DMS114 treated with DMSO at 0.1 percent for 48 hours (cell line): ENCODE results near the gene GIMD1.
"Not testable (repeated sequence)": the region's sequence is repeated elsewhere in the genome, so short reads cannot be mapped to it uniquely, and the experiment has no call there.

Experiments
- DNase-seq: peaks from one replicate; lab custom pipeline; 2025; ENCODE audit not compliant: unreplicated experiment; lab: John Stamatoyannopoulos, UW

GIMD1 gene

DNA sequence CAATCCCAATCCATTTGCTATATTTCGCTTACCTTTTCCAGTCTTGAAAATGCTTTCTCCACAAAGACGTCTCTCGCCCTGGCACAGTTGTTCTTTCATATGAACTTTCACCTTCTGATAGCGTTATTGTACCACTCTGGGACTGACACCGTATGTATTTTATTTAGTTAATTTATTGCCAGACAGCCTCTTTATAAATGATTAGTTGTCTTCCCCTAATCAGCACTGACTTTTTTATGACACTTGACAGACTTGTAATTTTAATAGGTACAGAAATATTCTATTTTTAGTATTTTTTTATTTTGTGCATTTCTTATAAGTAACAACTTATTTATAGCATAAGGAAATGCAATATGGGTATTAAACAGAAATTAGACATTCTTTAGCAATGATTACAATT is at the start of gene GIMD1:
TSS of gene GIMD1 (minus strand) at position 101 of the 400 bp plus-strand sequence. CDS start 1,343 bp downstream, outside the sequence.
- no peak for DNase-seq

- DNase-seq, result no peak
These were observed 45.8 kb upstream of the GIMD1 start for GRCh38 chr4:106414366-106414765.

DNA sequence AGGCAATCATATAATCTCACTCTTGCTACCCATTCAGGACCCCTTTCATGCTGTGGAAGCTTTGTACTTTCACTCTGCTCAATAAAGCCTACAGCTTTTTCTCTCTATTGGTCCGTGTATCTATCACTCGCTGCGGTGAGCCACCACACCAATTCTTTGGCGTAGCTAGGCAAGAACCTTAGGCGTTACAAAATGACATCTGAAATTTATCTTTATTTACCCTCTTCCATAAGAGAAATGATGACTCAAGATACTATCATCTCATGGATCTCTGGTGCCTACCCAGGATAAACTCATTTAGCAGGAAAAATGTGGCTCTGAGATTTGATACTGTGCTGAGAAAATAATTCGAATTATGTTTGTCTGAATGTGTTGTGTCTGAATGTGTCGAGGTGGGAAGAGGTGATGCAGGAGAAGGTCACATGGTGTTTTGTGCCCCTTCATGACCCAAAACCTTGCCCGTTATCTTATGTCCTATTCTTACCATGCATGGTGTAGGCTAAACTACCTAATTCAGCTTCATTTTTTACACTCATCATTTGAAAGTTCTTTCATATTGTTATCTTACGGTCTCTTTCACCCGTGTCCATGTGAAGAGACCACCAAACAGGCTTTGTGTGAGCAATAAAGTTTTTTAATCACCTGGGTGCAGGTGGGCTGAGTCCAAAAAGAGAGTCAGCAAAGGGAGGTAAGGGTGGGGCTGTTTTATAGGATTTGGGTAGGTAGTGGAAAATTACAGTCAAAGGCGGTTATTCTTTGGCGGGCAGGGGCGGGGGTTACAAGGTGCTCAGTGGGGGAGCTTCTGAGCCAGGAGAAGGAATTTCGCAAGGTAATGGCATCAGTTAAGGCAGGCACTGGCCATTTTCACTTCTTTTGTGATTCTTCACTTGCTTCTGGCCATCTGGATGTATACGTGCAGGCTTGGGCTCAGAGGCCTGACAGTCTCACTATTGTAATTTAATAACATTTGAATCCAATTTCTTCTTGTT is 41.6 kb upstream of the GIMD1 start:
- DNase-seq, result no peak

DNA sequence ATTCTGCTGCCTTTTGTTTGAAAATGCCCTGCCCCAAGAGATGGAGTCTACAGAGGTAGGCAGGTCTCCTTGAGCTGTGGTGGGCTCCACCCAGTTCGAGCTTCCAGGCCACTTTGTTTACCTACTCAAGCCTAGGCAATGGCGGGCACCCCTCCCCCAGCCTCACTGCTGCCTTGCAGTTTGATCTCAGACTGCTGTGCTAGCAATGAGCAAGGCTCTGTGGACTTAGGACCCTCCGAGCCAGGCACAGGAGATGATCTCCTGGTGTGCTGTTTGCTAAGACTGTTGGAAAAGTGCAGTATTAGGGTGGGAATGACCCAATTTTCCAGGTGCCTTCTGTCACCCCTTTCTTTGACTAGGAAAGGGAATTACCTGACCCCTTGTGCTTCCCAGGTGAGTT is 39.4 kb upstream of the GIMD1 start:
- not testable (repeated sequence) for DNase-seq

DNA sequence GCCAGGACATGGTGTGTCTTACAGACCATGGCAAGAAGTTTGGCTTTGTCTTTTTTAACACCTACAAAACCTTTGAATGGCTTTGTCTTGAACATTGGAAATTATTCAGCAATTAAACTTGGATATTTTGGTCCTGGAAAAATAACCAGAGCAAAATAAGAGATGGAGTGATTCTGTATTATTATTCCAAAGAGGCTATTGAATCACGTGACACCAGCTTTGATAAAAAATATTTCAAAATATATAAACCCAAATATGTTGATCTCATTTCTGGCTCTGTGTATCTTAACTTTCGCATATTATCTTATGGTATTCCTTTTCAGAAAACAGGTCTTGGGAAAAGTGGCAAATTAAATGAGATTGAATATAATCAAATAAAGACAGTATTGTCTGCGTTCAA is 32.6 kb upstream of the GIMD1 start:
- no peak for DNase-seq

GRCh38 chr4:106398898-106399297 is 30.3 kb upstream of the GIMD1 start:
- DNase-seq, result not testable (repeated sequence)

DNA sequence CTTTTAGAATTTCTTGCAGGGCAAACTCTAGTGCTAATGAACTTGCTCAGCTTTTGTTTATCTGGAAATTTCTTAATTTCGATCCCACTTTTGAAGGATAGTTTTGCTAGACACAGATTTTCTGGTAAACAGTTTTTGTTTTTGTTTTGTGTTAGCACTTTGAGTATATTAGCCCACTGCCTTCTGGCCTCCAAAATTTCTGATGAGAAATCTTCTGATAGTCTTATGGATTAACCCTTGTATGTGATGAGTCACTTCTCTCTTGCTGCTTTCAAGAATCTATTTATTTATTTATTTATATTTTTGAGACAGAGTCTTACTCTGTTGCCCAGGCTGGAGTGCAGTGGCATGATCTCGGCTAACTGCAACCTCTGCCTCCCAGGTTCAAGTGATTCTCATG is 27.0 kb upstream of the GIMD1 start:
- DNase-seq, result no peak

GRCh38 chr4:106385853-106386393 is 17.3 kb upstream of the GIMD1 start:
- DNase-seq, result no peak

DNA sequence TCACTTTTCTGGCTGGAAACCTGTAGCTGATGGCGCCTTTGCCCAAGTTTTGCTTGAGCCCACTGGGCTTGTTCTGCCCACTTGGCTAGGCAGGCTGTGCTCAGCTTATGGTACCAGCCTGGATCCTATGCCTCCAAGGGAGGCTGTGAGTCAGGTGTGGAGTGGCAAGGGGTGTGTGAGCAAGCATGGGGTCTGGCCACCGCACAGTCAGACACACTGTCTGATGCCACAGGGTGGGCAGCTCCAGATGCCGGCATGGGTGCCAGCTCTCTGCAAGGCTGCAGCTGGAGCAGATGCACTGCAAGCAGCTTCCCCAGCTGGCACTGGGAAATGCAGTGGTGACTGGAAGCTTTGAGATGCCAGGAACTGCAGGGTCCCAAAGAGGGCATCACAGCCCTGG is 16.3 kb upstream of the GIMD1 start:
- DNase-seq, result no peak

DNA sequence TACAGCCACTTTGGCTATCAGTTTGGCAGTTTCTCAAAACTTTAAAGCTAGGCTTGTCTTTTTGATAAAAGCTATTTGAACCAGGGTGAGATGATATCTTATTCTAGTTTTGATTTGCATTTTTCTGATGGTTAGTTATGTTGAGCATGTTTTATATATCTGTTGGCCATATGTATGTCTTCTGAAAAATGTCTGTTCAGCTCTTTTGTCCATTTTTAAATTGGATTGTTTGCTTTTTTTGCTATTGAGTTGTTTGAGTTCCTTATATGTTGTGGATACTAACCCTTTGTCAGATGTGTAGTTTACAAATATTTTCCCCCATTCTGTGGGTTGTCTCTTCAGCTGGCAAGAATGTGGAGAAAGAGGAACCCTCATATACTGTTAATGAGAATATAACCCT is 11.6 kb upstream of the GIMD1 start:
- DNase-seq, result no peak

DNA sequence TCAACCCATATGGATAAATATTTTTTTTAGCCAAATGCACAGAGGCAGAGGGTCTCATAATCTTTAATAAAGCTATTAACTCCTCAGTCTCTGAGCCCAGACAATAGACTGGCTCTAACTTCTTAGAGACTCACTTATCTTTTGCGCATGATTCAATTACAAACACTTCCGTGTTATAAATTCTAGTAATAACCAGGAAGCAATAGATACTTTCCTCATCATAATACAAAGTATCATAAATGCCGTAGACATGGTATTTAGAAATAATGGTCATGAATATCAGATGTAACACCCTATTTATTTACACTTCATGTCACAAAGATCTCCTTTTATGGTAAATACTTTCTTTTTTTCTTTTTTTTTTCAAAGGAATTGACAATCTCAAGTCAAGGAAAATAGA is 4.4 kb upstream of the GIMD1 start:
- DNase-seq, result no peak

DNA sequence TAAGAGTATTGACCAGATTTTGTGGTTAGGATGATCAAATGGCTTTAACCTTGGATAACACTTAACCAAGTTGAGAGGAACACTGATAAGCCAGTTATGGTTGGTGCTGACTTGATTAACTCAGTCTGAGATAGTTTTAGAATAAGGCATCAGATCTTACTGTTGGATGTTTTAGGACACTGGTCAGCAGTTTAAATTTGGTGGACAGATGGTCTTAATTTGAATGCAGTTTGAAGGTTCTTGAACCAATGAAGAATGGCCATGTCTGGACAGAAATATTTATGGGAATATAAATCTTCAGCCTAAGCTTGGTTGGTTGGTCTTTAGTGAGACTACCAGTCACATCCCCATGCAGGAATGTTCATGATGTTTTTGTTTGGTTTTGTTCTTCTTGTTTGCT is 2.6 kb upstream of the GIMD1 start:
- no peak for DNase-seq

- DNase-seq, result no peak
These were observed 1.6 kb upstream of the GIMD1 start for GRCh38 chr4:106370214-106370613.

DNA sequence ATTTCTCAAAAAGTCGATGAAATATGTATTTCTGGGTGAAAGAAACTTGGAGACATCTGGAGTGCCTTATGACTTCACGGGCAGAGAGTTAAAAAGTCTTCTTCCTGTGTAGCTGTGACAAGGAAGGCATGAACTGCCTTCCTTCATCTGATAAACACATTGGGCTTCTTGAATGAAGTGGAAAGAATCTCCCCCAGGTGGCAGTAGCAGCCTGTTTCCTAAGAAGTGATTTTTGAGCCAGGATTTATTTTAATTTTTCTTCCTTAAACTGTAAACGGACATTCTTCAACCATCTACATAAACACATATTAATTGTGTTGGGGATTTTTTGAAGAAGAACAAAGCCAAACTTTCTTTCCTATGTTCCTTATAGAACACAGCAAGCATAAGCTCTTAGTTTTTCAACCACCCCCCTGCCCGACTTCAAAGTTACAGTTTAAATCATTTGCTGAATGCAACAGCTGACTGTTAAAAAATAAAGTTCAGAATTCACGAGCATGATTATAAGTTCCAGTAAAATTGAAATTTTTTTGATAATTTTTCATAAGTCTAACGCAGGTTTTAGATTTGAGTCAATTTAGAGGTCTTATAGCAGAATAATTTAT is 980 bp upstream of the GIMD1 start:
- peak; percentile 19 for DNase-seq

- DNase-seq, result no peak
These were observed 1.5 kb downstream of the GIMD1 start for GRCh38 chr4:106367072-106367471.

DNA sequence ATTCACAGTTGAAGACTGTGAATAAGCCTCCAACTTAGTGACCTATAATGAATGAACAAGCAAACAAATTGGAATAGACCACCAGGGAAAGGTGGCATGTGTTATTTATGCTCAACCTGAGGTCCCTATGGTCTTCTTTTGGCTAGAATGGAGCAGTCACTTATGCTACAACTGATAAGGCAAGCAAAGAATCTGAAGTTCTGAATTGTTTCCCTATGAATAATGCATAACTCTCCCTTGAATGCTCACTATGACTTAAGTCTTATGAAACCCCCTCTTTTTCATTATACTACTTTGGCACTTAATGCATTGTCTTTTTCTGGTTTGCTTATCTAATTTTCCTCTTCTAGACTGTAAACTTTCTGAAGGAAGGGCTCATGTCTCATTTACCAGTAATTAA is 2.6 kb downstream of the GIMD1 start:
- DNase-seq, result no peak

DNA sequence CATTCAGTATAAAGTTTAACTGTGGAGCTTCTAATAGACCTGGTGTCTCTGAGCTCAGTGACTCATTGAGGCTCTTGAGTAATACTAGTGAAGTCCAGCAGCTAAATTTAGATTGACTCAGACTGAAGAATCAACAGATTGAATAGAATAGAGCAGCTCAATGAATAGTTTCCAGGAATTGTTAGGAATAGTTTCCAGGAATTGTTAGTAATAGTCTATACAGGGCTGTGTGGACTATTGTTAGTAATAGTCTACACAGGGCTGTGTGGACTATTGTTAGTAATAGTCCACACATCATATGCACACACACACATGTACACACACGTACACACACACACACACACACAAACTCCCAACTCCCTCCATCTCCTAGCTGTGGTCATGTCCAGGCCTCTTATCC is 3.0 kb downstream of the GIMD1 start:
- DNase-seq, result no peak

DNA sequence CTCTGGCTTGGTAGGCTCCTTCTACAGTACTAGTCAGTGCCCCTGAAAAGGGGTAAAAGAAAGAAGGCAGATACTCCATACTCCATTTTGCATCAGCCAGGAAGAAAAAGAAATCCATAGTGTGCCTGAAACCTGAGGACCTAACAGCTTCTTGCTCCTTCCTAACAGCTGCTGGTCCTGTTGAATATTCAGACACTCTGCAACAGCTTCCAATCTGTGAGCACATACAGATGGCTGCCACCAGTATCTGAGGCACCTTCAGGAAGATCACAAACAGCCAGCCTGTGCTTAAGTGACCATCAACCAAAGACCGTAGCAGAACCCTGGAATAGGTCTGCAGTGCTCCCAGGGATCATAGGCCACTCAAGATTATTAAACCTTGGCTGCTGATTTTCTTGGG is 4.3 kb downstream of the GIMD1 start:
- no peak for DNase-seq

DNA sequence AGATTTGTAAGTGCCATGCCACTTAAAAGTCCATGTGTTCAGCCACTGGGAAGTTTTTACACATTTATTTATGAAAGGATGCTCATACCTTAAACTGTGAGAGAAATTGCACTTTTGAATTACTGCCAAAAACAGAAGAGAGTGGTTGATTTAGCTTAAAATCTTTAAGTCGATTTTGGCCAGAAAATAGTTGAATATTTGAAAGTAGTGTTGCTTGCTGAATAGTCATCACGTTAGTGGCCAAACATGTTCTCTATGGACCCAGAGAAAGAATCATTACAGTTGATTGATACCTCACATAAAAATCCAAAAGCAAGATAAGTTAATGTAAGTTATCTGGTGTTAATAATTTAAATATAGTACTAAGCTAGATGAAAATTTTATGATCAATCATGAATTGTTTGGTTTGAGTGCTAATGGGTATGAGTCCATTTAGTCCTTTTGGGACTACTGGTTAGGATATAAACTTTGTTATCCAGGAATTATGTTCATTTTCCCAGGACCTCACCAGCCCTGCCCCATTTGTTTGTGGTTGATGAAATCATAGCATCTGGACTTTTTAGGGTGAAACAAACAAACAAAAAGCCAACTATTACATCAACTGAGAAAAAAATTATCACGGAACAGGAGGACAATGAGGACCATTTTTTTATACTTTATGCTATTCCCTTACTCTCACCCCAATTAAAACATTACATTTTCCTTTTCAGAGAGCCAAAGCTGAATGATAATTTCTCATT is 6.3 kb downstream of the GIMD1 start:
- no peak for DNase-seq

DNA sequence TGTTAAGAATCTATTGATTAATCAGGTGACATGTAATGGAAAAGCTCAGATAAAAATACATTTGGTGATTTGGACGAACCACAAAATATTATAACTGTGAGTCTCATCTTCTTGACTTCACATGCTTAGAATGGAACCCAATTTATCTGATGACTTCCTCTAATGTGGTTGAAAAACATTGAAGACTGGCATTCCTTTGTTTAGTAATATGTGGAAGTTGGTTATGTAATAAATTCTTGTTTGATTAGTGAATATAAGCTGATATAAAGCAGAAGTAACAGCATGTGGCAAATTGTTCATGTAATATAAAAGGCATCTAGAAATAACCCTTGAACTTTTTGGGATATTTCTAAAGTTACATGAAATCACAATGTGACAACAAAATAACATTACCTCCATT is 9.7 kb downstream of the GIMD1 start:
- no peak for DNase-seq

DNA sequence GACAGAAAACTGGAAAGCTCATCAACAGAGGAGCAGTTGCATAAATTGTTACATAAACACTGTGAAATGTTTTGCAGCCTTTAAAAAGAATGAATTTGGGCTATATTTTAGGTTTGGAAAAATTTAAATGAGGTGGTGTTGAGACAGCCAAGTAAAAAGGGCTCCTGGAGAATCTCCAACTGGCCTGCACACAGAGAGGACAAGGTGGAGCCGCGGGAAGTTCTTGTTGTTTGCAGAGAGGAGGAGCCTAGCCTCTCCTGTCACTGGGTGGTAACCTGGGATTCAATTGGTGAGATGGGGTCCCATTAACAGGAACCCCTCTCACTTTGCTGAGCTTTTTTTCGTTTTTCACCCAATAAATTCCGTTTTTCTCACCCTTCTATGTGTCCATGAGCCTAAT is 13.4 kb downstream of the GIMD1 start:
- no peak for DNase-seq
